Left lung (tissue), 10 donors: ENCODE results near the gene ANKRD33B. TPM values are rescaled to one million over a fixed set of nuclear protein-coding genes. Genes with fewer than 3 reads are reported as not detected.

Experiments
- ATAC-seq: fragments of 200-7000 bp; cut with Tn5 transposase; one replicate; pipeline ENCODE4 v1.9.1; 2020; ENCODE audit warnings: moderate library complexity
- DNase-seq, 4 donors: peaks; one replicate each; pipeline ENCODE4 v3.0.0-alpha.2; 2013 to 2020
- H3K27ac ChIP-seq, 2 donors: fragments of 200-600 bp; sonication (generic) in 1 of 2; one replicate each; pipeline versions ENCODE4 v1.5.0 to v1.8.0; 2020 to 2021
- H3K27me3 ChIP-seq, 2 donors: fragments of 200-600 bp; sonication (generic) in 1 of 2; one replicate each; pipeline versions ENCODE4 v1.5.0 to v1.8.0; 2020 to 2021
- H3K36me3 ChIP-seq, 2 donors: fragments of 200-600 bp; sonication (generic) in 1 of 2; one replicate each; pipeline versions ENCODE4 v1.5.0 to v1.8.0; 2020 to 2021
- H3K4me1 ChIP-seq, 2 donors: fragments of 200-600 bp; one replicate each; pipeline ENCODE4 v1.8.0; 2021
- H3K4me3 ChIP-seq, 2 donors: fragments of 200-600 bp; sonication (generic) in 1 of 2; one replicate each; pipeline versions ENCODE4 v1.5.0 to v1.8.0; 2020 to 2021; ENCODE audit warnings: mild to moderate bottlenecking in 1 of 2
- H3K9me3 ChIP-seq, 2 donors: fragments of 200-600 bp; sonication (generic) in 1 of 2; one replicate each; pipeline versions ENCODE4 v1.5.0 to v1.8.0; 2020 to 2021
- intact Hi-C, 2 donors: fragments of 100-400 bp; cut with DNase I; formaldehyde crosslinking; loops; one replicate each; pipeline versions ENCODE4 v1.11.2 to v1.14.2; 2022
- polyA plus RNA-seq, 6 donors: library from polyadenylated mRNA; unstranded; fragments of 120-200 nt; gene quantifications; one replicate each; pipeline ENCODE4 v1.2.1, GENCODE V29; 2013; ENCODE audit not compliant: insufficient read length in 6 of 6
- total RNA-seq, 2 donors: library from RNA; stranded (reverse); fragmentation: NEBNext Ultra II Directional; extraction: Animal tissue kit (Norgen Biotek cat#: 25700); gene quantifications; one replicate each; pipeline ENCODE4 v1.2.1, GENCODE V29; 2021
- TF ChIP-seq, protein P1 (sequence below), 2 donors: fragments of 200-600 bp; sonication (generic) in 1 of 2; IDR thresholded peaks; one replicate each; pipeline versions ENCODE4 v1.5.0 to v1.8.0; 2021; ENCODE audit warnings: antibody characterized with exemption in 2 of 2
- donor health status: DM: no; HTN: yes; CAD: no.
- donor health status: DM: no; HTN: no; CAD: no.

Gene ANKRD33B
- total and polyA plus RNA-seq, 8 donors = 0.53 to 6.3 (median 0.69) TPM

DNA sequence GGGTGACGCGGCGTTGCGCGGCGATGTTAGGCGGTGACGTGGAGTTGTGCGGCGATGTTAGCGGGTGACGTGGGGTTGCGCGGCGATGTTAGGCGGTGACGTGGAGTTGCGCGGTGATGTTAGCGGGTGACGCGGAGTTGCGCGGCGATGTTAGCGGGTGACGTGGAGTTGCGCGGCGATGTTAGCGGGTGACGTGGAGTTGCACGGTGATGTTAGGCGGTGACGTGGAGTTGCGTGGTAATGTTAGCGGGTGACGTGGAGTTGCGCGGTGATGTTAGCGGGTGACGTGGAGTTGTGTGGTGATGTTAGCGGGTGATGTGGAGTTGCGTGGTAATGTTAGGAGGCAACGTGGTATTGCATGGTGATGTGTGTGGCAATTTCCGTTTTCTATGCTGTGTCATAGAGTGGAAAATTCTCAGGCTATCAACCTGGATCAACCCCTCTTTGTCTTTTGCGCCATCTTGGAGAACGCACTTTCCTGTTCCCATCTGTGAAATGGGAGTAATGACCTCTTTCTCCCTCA, 76.0 kb downstream of the ANKRD33B start:
- H3K4me3 ChIP-seq = no peak overlapping the region
- no peaks in the 10 kb centered on the region for H3K36me3 ChIP-seq
- ATAC-seq = no peak
- H3K27ac ChIP-seq = no peak overlapping the region
- H3K4me1 ChIP-seq = peaks cover 0 to 24% of the 10 kb centered on the region in 2 donors
- no peaks in the 10 kb centered on the region for H3K27me3 ChIP-seq
- intact Hi-C loops = no loop called here
- DNase-seq = no peak
- TF ChIP-seq, protein P1, sequence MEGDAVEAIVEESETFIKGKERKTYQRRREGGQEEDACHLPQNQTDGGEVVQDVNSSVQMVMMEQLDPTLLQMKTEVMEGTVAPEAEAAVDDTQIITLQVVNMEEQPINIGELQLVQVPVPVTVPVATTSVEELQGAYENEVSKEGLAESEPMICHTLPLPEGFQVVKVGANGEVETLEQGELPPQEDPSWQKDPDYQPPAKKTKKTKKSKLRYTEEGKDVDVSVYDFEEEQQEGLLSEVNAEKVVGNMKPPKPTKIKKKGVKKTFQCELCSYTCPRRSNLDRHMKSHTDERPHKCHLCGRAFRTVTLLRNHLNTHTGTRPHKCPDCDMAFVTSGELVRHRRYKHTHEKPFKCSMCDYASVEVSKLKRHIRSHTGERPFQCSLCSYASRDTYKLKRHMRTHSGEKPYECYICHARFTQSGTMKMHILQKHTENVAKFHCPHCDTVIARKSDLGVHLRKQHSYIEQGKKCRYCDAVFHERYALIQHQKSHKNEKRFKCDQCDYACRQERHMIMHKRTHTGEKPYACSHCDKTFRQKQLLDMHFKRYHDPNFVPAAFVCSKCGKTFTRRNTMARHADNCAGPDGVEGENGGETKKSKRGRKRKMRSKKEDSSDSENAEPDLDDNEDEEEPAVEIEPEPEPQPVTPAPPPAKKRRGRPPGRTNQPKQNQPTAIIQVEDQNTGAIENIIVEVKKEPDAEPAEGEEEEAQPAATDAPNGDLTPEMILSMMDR (IDR thresholded peaks at IDR 0.05) = no peak
- H3K9me3 ChIP-seq = no peaks in the 10 kb centered on the region

DNA sequence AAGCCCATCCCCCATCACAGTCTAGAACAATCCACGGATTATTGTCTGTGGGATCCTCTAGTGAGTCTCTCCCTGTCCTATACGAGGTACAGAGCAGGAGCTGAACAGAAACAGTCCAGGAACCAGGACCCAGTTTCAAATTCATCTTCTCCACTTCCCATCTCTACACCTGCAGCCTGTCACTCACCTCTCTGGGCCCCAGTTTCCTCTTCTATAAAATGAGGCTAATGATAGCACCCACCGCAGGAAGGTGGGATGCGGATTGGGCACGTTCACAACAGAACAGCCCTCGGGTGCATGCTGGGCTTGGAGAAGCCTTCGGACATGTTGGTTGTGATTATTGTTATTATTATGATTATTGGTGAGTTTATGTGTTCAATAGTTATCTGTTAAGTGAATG, 78.5 kb downstream of the ANKRD33B start:
- Histone ChIP-seq H3K4me3 (no peak overlapping the region), H3K4me1 (peaks cover 0 to 16% of the 10 kb centered on the region in 2 donors), H3K27ac (no peak overlapping the region), H3K27me3 (no peaks in the 10 kb centered on the region), H3K36me3 (no peaks in the 10 kb centered on the region), H3K9me3 (no peaks in the 10 kb centered on the region)
- TF ChIP-seq, protein P1 (IDR thresholded peaks at IDR 0.05) = no peak
- intact Hi-C loops = no loop called here
- ATAC-seq (no peak), DNase-seq (no peak)

DNA sequence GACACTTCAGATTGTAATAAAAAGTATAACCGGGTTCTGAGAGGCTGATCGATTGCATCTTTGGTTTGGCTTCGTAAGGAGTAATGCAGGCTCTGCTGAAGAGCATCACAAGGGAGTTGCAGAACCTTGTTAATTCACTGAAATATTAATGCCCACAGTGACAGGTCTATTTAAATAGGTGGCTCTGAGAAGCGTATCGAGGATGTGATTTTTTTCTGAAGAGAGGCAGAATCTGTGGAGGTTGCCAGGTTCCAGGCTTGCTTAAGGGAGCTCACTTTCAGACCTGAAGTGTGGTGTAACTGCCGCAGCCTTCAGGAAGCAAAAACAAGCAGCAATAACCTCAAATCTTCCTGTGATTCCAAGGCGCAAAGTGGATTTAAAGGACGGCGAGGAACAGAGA, 80.3 kb downstream of the ANKRD33B start:
- Histone ChIP-seq H3K36me3 (no peaks in the 10 kb centered on the region), H3K9me3 (no peaks in the 10 kb centered on the region), H3K27me3 (peaks cover 2 to 10% of the 10 kb centered on the region in 2 donors), H3K27ac (no peak overlapping the region), H3K4me3 (no peak overlapping the region), H3K4me1 (peaks cover 0 to 16% of the 10 kb centered on the region in 2 donors)
- intact Hi-C loops = no loop called here
- ATAC-seq = no peak
- no peak for DNase-seq
- TF ChIP-seq, protein P1 (IDR thresholded peaks at IDR 0.05) = no peak

DNA sequence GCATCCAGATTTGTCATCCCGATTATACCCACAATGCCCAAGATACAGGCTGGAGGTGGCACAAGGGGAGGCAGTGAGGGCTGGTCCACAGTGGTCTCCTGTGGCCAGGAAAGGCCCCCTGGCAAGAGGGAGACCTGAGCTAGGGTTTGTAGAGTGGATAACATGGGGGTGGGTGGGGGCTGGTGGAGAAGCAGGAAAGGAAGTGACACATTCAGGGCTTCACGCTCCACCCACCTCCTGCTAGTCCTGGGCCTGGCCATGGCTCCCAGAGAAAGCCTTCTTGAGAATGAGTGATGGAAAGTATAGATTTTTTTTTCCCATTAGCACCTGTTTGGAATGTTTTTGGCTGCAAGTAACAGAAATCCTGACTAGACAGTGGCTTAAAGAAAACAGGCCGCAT, 81.3 kb downstream of the ANKRD33B start:
- no peaks in the 10 kb centered on the region for H3K36me3 ChIP-seq
- H3K4me3 ChIP-seq = no peak overlapping the region
- H3K4me1 ChIP-seq = peaks cover 0 to 16% of the 10 kb centered on the region in 2 donors
- no peak overlapping the region for H3K27ac ChIP-seq
- peak in 1 of 4 donors; percentile 25 for DNase-seq
- intact Hi-C loops = no loop called here
- H3K9me3 ChIP-seq = no peaks in the 10 kb centered on the region
- TF ChIP-seq, protein P1 (IDR thresholded peaks at IDR 0.05) = no peak
- peaks cover 11 to 19% of the 10 kb centered on the region in 2 donors for H3K27me3 ChIP-seq
- ATAC-seq = no peak

DNA sequence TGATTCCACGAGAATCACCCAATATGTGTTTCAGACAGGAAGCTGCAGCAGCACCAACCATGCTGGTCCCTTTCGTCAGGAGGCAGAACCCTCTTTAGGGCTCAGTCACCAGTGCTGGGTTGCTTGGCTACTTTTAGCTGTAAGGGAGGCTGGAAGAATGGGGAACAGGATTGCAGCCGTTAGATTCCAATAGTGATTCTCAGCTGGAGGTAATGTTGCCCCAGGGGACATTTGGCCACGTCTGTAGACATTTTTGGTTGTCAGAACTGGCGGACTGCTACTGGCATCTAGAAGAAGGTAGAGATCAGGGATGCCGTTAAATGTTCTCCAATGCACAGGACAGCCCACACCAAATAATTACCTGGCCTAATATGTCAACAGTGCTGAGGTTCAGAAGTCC, 81.8 kb downstream of the ANKRD33B start:
- Histone ChIP-seq H3K36me3 (no peaks in the 10 kb centered on the region), H3K4me1 (peaks cover 0 to 16% of the 10 kb centered on the region in 2 donors), H3K27me3 (peaks cover 11 to 20% of the 10 kb centered on the region in 2 donors), H3K27ac (no peak overlapping the region), H3K4me3 (no peak overlapping the region), H3K9me3 (no peaks in the 10 kb centered on the region)
- intact Hi-C loops = no loop called here
- no peak for DNase-seq
- ATAC-seq = no peak
- TF ChIP-seq, protein P1 (IDR thresholded peaks at IDR 0.05) = no peak
